Measurements from ENCODE around the gene XPO4. TPM values are rescaled to one million over a fixed set of nuclear protein-coding genes. Genes with fewer than 3 reads are reported as not detected.
A peak's percentile ranks its signal among the peaks of the same experiment; 100 is the strongest.

The XPO4 gene
- total RNA-seq, 1 experiment from 2014 or later = 36.3 TPM

DNA sequence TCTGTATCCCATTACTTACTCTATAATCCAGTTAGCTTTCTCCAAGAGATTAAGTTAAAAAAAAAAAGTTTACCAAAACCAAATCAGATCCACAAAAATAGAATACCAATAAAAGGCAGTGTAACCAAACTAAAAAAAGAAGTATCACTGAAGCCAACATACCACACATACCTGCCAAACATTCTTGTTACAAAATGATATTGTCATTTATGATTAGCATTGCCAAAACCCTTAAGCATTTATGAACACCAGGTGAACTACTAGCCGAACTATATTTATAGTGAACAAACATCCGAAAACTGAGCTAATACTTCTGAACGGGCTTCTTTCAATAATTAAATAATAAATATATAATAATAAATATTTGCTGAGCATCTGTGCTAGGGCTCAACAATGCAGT is 69.7 kb downstream of the XPO4 start:
- Histone ChIP-seq H3K9ac (ENCODE audit: low read length) (no peak overlapping the region), H3K4me3 (ENCODE audit: low read length) (no peak overlapping the region), H3K79me2 (ENCODE audit: low read length) (peaks cover 46% of the 10 kb centered on the region), H3K36me3 (ENCODE audit: insufficient read depth, low read length) (peaks cover 9% of the 10 kb centered on the region; the same call in 1 of the 2 replicates), H4K20me1 (ENCODE audit: insufficient read depth, low read depth, low read length) (no peaks in the 10 kb centered on the region), H3K27ac (ENCODE audit: low read length) (no peak overlapping the region), H3K9me3 (ENCODE audit: low read length) (no peaks in the 10 kb centered on the region), H2AFZ (ENCODE audit: low read length) (no peak overlapping the region), H3K9me2 (replicated peaks; ENCODE audit: insufficient read depth, low read length) (no peaks in the 10 kb centered on the region), H3K27me3 (ENCODE audit: low read length) (no peaks in the 10 kb centered on the region), H3K4me1 (ENCODE audit: low read length) (peaks cover 17% of the 10 kb centered on the region), H3K4me2 (ENCODE audit: low read depth, low read length, poor library complexity, severe bottlenecking) (no peak overlapping the region)
- DNase-seq = no peak

DNA sequence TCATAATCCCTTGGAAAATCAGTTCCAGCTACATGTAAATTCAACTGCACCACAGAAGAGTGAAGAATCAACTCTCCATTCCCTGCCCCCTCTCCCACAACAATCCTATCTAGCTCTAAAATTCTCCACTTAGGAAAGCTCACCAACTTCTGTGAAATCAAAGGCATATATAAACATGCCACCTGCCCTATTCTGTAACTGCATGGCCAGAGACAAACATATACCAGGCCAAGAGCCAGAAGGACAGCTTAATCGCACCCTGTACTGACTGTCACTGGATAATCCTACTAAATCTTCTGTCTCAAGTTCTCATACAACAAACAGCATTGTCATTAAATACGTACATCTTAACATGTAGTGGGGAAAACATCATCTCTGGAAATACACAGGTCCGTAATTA is 70.6 kb downstream of the XPO4 start:
- H3K9me3 ChIP-seq (ENCODE audit: low read length) = no peaks in the 10 kb centered on the region
- H3K9ac ChIP-seq (ENCODE audit: low read length) = no peak overlapping the region
- H2AFZ ChIP-seq (ENCODE audit: low read length) = no peak overlapping the region
- peaks cover 4% of the 10 kb centered on the region; the same call in 1 of the 2 replicates for H3K36me3 ChIP-seq (ENCODE audit: insufficient read depth, low read length)
- peaks cover 26% of the 10 kb centered on the region for H3K4me1 ChIP-seq (ENCODE audit: low read length)
- no peak overlapping the region for H3K4me2 ChIP-seq (ENCODE audit: low read depth, low read length, poor library complexity, severe bottlenecking)
- DNase-seq = no peak
- no peaks in the 10 kb centered on the region for H3K27me3 ChIP-seq (ENCODE audit: low read length)
- H3K27ac ChIP-seq (ENCODE audit: low read length) = no peak overlapping the region
- H3K79me2 ChIP-seq (ENCODE audit: low read length) = peaks cover 50% of the 10 kb centered on the region
- H3K9me2 ChIP-seq (replicated peaks; ENCODE audit: insufficient read depth, low read length) = no peaks in the 10 kb centered on the region
- no peaks in the 10 kb centered on the region for H4K20me1 ChIP-seq (ENCODE audit: insufficient read depth, low read depth, low read length)
- no peak overlapping the region for H3K4me3 ChIP-seq (ENCODE audit: low read length)

DNA sequence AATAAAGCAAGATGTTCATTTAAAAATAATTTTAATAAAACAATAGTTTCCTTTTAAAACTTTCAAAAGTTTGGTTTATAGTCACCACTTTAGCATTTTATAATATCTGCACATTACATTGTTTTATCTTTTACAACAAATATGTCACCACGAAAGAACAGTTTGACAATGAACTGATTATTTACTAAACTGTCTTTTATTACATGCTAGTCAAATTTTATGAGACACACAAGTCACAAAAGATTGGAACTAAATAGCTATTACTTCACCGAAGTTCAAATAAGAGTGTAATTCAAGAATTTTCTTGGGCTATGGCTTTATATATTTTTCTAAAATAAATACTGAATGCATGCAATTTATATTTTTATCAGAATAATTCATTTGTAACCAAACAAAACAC is 71.3 kb downstream of the XPO4 start:
- H3K27ac ChIP-seq (ENCODE audit: low read length) = no peak overlapping the region
- no peak overlapping the region for H3K4me2 ChIP-seq (ENCODE audit: low read depth, low read length, poor library complexity, severe bottlenecking)
- H3K36me3 ChIP-seq (ENCODE audit: insufficient read depth, low read length) = no peaks in the 10 kb centered on the region
- no peaks in the 10 kb centered on the region for H3K9me3 ChIP-seq (ENCODE audit: low read length)
- no peaks in the 10 kb centered on the region for H3K27me3 ChIP-seq (ENCODE audit: low read length)
- DNase-seq = no peak
- no peak overlapping the region for H2AFZ ChIP-seq (ENCODE audit: low read length)
- H3K9me2 ChIP-seq (replicated peaks; ENCODE audit: insufficient read depth, low read length) = no peaks in the 10 kb centered on the region
- H4K20me1 ChIP-seq (ENCODE audit: insufficient read depth, low read depth, low read length) = no peaks in the 10 kb centered on the region
- peaks cover 55% of the 10 kb centered on the region for H3K79me2 ChIP-seq (ENCODE audit: low read length)
- H3K9ac ChIP-seq (ENCODE audit: low read length) = no peak overlapping the region
- peaks cover 32% of the 10 kb centered on the region for H3K4me1 ChIP-seq (ENCODE audit: low read length)
- H3K4me3 ChIP-seq (ENCODE audit: low read length) = no peak overlapping the region

DNA sequence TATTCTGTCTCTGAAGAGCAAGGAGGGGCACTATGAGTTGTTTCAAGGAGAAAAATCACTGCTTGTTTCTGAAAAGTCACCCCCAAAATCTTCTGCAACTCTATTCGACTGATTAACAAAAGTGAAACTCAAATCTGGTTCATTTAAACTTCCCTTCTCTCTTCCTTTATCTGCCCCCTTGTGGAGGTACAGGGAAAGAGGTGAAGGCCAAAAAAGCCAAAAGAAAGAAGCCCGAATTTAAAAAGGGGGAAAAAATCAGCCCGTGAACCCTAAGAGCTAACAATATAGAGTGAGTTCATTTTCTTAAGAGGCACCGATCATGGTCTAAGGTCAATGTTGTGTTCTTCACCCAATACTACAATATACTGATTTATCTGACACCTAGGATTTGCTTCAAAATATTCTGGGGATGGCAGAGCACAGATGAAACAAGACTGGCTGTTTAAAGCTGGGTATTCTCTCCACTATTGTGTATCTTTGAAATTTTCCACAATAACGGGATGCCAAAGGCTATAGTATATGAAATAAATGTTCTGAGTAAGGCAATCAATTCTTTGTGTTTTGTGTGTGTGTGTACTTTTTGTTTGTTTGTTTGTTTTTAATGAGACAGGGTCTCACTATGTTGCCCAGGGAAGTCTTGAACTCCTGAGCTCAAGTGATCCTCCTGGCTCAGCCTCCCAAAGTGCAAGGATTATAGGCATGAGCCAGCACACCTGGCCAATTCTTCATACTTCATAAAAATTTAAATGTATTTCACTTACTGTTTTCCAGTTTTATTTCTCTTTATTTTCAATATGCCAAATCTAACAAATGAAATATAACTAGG is 73.8 kb downstream of the XPO4 start:
- Histone ChIP-seq H3K9me2 (replicated peaks; ENCODE audit: insufficient read depth, low read length) (no peaks in the 10 kb centered on the region), H2AFZ (ENCODE audit: low read length) (no peak overlapping the region), H4K20me1 (ENCODE audit: insufficient read depth, low read depth, low read length) (no peaks in the 10 kb centered on the region)

DNA sequence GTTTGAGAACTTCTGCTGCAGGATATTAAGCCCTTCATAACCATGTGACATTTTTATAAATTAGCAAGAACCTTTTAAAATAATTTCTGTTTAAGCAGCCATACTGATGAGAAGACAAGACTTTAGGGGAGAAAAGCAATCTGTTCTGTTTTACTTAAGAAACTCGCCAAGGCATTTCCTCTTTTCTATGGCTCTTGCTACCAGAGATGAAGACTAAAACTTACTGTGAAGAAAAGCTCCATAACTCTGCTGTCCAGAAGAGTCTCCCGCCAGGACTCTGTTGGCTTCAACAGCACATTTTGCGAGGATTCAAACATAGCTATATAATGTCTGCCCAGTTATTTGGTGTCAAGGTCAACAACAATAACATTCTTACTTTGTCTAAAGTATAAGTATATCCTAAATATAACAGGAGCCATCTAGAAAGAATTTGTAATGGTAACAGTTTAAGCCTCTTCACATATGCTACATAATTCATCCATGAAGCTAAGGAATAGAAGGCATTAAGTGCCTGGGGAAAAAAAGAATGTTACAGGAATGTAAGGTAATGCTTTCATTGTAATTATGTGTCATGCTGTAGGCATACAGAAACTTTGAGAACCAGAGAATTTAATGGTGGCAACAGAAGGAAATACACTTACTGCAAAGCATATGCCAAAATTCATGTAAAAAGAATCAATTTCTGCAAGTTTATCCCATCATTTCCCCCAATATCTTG is 75.5 kb downstream of the XPO4 start:
- no peak overlapping the region for H3K9ac ChIP-seq (ENCODE audit: low read length)
- peak overlapping the region; percentile 30 for H3K27ac ChIP-seq (ENCODE audit: low read length)
- no peaks in the 10 kb centered on the region; the same call in 1 of the 2 replicates for H3K36me3 ChIP-seq (ENCODE audit: insufficient read depth, low read length)
- H3K4me3 ChIP-seq (ENCODE audit: low read length) = no peak overlapping the region
- peak; percentile 51 for DNase-seq
- no peaks in the 10 kb centered on the region for H4K20me1 ChIP-seq (ENCODE audit: insufficient read depth, low read depth, low read length)
- H2AFZ ChIP-seq (ENCODE audit: low read length) = no peak overlapping the region
- H3K4me2 ChIP-seq (ENCODE audit: low read depth, low read length, poor library complexity, severe bottlenecking) = peak overlapping the region; percentile 12
- H3K9me3 ChIP-seq (ENCODE audit: low read length) = no peaks in the 10 kb centered on the region
- peaks cover 73% of the 10 kb centered on the region for H3K79me2 ChIP-seq (ENCODE audit: low read length)
- peaks cover 74% of the 10 kb centered on the region for H3K4me1 ChIP-seq (ENCODE audit: low read length)
- no peaks in the 10 kb centered on the region for H3K27me3 ChIP-seq (ENCODE audit: low read length)
- H3K9me2 ChIP-seq (replicated peaks; ENCODE audit: insufficient read depth, low read length) = no peaks in the 10 kb centered on the region

More for the DNA sequence above, 73.8 kb downstream of the XPO4 start:
- H3K9me3 ChIP-seq (ENCODE audit: low read length) = no peaks in the 10 kb centered on the region
- peak overlapping the region; percentile 52 for H3K9ac ChIP-seq (ENCODE audit: low read length)
- peaks cover 71% of the 10 kb centered on the region for H3K79me2 ChIP-seq (ENCODE audit: low read length)
- H3K4me2 ChIP-seq (ENCODE audit: low read depth, low read length, poor library complexity, severe bottlenecking) = peak overlapping the region; percentile 84
- peaks cover 56% of the 10 kb centered on the region for H3K4me1 ChIP-seq (ENCODE audit: low read length)
- H3K27ac ChIP-seq (ENCODE audit: low read length) = peak overlapping the region; percentile 30; the same call in 1 of the 2 replicates
- no peaks in the 10 kb centered on the region for H3K27me3 ChIP-seq (ENCODE audit: low read length)
- peak overlapping the region; percentile 39; the same call in 1 of the 2 replicates for H3K4me3 ChIP-seq (ENCODE audit: low read length)
- DNase-seq = peak; percentile 89
- H3K36me3 ChIP-seq (ENCODE audit: insufficient read depth, low read length) = no peaks in the 10 kb centered on the region; the same call in 1 of the 2 replicates

DNA sequence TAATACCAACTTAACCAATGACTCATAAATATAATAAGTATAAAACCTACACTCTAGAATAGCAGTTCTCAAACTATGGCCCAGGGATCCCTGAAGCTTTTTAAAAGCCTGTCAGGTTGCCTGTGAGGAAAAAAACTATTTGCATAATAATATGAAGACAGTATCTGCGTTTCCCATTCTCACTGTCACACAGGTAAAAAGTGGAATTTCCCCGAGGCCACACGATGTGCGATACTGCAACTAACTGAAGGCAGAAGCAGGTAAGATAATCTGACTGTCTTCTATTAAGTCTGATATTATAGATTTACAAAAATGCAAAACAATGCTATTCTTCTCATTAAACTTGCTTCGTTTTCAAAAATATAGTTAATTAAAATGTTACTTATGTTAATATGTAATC is 76.2 kb downstream of the XPO4 start:
- Histone ChIP-seq H3K4me3 (ENCODE audit: low read length) (no peak overlapping the region), H4K20me1 (ENCODE audit: insufficient read depth, low read depth, low read length) (no peaks in the 10 kb centered on the region), H3K9me2 (replicated peaks; ENCODE audit: insufficient read depth, low read length) (no peaks in the 10 kb centered on the region), H2AFZ (ENCODE audit: low read length) (no peak overlapping the region), H3K27ac (ENCODE audit: low read length) (peak overlapping the region; percentile 38; the same call in 1 of the 2 replicates), H3K36me3 (ENCODE audit: insufficient read depth, low read length) (peaks cover 3% of the 10 kb centered on the region; the same call in 1 of the 2 replicates), H3K27me3 (ENCODE audit: low read length) (no peaks in the 10 kb centered on the region), H3K4me2 (ENCODE audit: low read depth, low read length, poor library complexity, severe bottlenecking) (peak overlapping the region; percentile 12), H3K9me3 (ENCODE audit: low read length) (no peaks in the 10 kb centered on the region), H3K4me1 (ENCODE audit: low read length) (peaks cover 75% of the 10 kb centered on the region), H3K9ac (ENCODE audit: low read length) (no peak overlapping the region), H3K79me2 (ENCODE audit: low read length) (peaks cover 72% of the 10 kb centered on the region)
- no peak for DNase-seq

DNA sequence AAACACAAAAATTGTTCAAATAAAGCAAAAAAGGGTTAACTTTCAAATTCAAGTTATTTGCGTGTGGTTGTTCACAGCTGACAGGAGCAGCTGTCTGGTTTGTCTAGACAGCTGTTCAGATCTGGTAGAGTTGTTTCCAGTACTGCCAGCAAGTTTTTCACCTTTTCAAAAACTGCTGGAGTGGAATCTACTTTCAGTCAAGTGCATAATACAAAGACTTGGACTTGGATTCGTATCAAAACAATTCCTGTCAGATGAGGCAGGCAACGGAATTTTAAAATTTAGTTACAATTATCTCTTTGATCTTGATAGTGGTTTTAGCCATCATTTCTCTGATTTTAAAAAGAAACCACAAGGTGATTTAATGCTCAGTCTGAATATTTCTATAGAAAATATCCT is 77.1 kb downstream of the XPO4 start:
- H3K27ac ChIP-seq (ENCODE audit: low read length) = peak overlapping the region; percentile 38; the same call in 1 of the 2 replicates
- peaks cover 6% of the 10 kb centered on the region; the same call in 1 of the 2 replicates for H3K36me3 ChIP-seq (ENCODE audit: insufficient read depth, low read length)
- peak; percentile 53 for DNase-seq
- H3K4me2 ChIP-seq (ENCODE audit: low read depth, low read length, poor library complexity, severe bottlenecking) = peak overlapping the region; percentile 12
- no peaks in the 10 kb centered on the region for H3K9me2 ChIP-seq (replicated peaks; ENCODE audit: insufficient read depth, low read length)
- H4K20me1 ChIP-seq (ENCODE audit: insufficient read depth, low read depth, low read length) = no peaks in the 10 kb centered on the region
- H3K4me3 ChIP-seq (ENCODE audit: low read length) = no peak overlapping the region
- H3K9ac ChIP-seq (ENCODE audit: low read length) = no peak overlapping the region
- no peak overlapping the region for H2AFZ ChIP-seq (ENCODE audit: low read length)
- H3K79me2 ChIP-seq (ENCODE audit: low read length) = peaks cover 75% of the 10 kb centered on the region
- no peaks in the 10 kb centered on the region for H3K27me3 ChIP-seq (ENCODE audit: low read length)
- no peaks in the 10 kb centered on the region for H3K9me3 ChIP-seq (ENCODE audit: low read length)
- H3K4me1 ChIP-seq (ENCODE audit: low read length) = peaks cover 75% of the 10 kb centered on the region

Data from Karpas-422 (cell line).